ENCODE data around the gene TSPAN5.

TSPAN5 gene

GRCh38 chr4:98522636-98523395 lies 135.6 kb downstream of the TSPAN5 start:
- Mint-ChIP-seq H3K9me3 (no peaks in the 10 kb centered on the region), H3K4me3 (no peak overlapping the region), H3K27ac (no peak overlapping the region), H3K36me3 (no peaks in the 10 kb centered on the region), H3K4me1 (peaks cover 49% of the 10 kb centered on the region)
- no peak for DNase-seq (ENCODE audit: low spot score in 2 of 2)
- peak; percentile 60 for ATAC-seq

GRCh38 chr4:98522062-98522461 lies 136.3 kb downstream of the TSPAN5 start:
- no peaks in the 10 kb centered on the region for H3K36me3 Mint-ChIP-seq
- no peaks in the 10 kb centered on the region for H3K9me3 Mint-ChIP-seq
- DNase-seq (ENCODE audit: low spot score in 2 of 2) (no peak), ATAC-seq (no peak)
- H3K27ac Mint-ChIP-seq, result peak overlapping the region; percentile 62
- H3K4me1 Mint-ChIP-seq, result peaks cover 56% of the 10 kb centered on the region
- peak overlapping the region; percentile 7 for H3K4me3 Mint-ChIP-seq

GRCh38 chr4:98521486-98521885 lies 136.9 kb downstream of the TSPAN5 start:
- peaks cover 60% of the 10 kb centered on the region for H3K4me1 Mint-ChIP-seq
- peak overlapping the region; percentile 62 for H3K27ac Mint-ChIP-seq

DNA sequence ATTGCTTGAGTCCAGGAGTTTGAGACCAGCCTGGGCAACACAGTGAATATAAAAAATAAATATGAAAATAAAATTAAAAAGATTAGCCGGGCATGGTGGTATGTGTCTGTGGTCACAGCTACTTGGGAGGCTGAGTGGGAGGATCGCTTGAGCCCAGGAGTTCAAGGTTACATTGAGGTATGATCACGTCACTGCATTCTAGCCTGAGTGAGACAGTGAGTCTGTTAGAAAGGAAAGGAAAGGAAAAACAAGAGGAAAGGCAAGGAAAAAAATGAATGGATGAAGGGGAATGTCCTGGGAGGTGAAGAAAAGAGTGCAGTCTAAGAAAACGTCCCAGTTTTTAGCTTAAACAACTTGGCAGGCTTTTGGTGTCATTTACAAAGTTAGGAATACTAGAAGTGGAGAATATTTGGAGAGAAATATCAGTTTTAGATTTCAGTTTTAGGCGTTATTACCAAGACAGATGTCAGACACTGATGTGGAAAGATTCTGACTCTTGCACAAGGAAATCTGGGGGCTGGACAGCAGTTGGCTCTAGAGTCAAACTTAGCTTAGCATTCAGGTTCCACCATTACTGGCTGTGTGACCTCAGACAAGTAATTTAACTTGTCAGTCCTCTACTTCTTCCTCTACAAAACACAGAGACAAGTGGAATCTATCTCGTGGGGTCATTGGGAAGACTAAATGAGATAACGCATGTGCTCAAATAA lies 139.0 kb downstream of the TSPAN5 start:
- no peaks in the 10 kb centered on the region for H3K36me3 Mint-ChIP-seq
- DNase-seq (ENCODE audit: low spot score in 2 of 2) (no peak), ATAC-seq (no peak)
- H3K4me3 Mint-ChIP-seq, result no peak overlapping the region
- peak overlapping the region; percentile 46 for H3K27ac Mint-ChIP-seq
- no peaks in the 10 kb centered on the region for H3K9me3 Mint-ChIP-seq
- H3K4me1 Mint-ChIP-seq, result peaks cover 73% of the 10 kb centered on the region

More at GRCh38 chr4:98521486-98521885, 136.9 kb downstream of the TSPAN5 start:
- Mint-ChIP-seq H3K9me3 (no peaks in the 10 kb centered on the region), H3K36me3 (no peaks in the 10 kb centered on the region), H3K4me3 (no peak overlapping the region)
- DNase-seq (ENCODE audit: low spot score in 2 of 2), result no peak
- no peak for ATAC-seq

- ATAC-seq (peak; percentile 66), DNase-seq (ENCODE audit: low spot score in 2 of 2) (no peak)
- Mint-ChIP-seq H3K4me1 (peaks cover 74% of the 10 kb centered on the region), H3K4me3 (no peak overlapping the region), H3K36me3 (no peaks in the 10 kb centered on the region), H3K9me3 (no peaks in the 10 kb centered on the region), H3K27ac (peak overlapping the region; percentile 46)
Observed at GRCh38 chr4:98518559-98519267, 139.7 kb downstream of the TSPAN5 start.

GRCh38 chr4:98517218-98518021 lies 141.0 kb downstream of the TSPAN5 start:
- no peak for DNase-seq (ENCODE audit: low spot score in 2 of 2)
- peak; percentile 55 for ATAC-seq
- H3K4me3 Mint-ChIP-seq, result no peak overlapping the region
- H3K36me3 Mint-ChIP-seq, result no peaks in the 10 kb centered on the region
- H3K4me1 Mint-ChIP-seq, result peaks cover 81% of the 10 kb centered on the region
- H3K27ac Mint-ChIP-seq, result no peak overlapping the region
- no peaks in the 10 kb centered on the region for H3K9me3 Mint-ChIP-seq

DNA sequence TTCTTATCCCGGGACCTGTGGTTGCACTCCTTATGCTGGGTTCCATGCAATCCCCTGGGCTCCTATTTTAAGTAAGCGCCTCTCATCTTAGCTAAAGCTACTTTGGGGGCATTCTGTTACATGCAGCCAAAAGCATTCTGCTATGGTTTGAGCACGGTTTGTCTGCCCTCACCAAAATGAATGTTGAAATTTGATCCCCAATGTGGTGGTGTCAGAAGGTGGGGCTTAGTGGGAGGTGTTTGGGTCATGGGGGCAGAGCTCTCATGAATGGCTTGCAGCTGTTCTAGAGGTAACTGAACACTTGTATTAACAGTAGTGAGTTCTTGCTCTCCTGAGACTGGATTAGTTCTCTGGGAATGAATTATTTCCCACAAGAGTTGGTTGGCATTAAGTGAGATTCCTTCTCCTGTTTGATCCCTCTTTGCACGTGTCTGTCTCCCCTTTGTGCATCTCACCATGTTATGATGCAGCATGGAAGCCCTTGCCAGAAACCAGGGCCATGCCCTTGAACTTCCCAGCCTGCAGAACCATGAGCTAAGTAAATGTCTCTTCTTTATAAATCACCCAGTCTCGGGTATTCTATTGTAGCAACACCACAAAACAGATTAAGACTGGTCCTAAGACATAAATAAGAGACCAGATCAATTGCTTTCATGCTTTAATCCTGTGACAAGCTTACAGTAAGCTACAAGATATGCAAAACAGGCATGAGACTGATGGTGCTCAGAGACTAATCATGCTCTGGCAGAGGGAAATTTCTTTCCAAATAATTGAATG lies 141.8 kb downstream of the TSPAN5 start:
- Mint-ChIP-seq H3K9me3 (no peaks in the 10 kb centered on the region), H3K27ac (no peak overlapping the region), H3K36me3 (no peaks in the 10 kb centered on the region), H3K4me1 (peaks cover 73% of the 10 kb centered on the region), H3K4me3 (no peak overlapping the region)
- DNase-seq (ENCODE audit: low spot score in 2 of 2), result no peak
- no peak for ATAC-seq

DNA sequence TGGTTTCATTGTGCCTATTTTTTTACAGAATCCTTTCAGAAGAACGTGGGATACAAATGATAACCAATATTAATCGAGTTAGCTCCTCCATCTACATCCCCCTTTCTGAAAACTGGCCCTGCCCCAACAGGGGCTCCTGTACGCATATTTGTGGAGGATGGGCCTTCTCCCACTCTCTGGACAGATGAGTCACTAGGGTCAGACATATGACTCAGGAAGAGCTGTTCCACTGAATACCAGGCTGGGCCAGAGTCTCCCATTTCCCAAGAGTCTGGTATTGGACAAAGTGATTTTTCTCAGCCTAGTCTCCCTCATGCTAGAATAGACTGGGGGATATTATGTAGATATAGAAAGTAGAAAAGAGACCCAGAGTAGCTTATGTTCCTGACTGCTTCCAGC lies 142.4 kb downstream of the TSPAN5 start:
- Mint-ChIP-seq H3K36me3 (no peaks in the 10 kb centered on the region), H3K4me1 (peaks cover 74% of the 10 kb centered on the region), H3K4me3 (no peak overlapping the region), H3K27ac (no peak overlapping the region), H3K9me3 (no peaks in the 10 kb centered on the region)
- DNase-seq (ENCODE audit: low spot score in 2 of 2), result no peak
- no peak for ATAC-seq

DNA sequence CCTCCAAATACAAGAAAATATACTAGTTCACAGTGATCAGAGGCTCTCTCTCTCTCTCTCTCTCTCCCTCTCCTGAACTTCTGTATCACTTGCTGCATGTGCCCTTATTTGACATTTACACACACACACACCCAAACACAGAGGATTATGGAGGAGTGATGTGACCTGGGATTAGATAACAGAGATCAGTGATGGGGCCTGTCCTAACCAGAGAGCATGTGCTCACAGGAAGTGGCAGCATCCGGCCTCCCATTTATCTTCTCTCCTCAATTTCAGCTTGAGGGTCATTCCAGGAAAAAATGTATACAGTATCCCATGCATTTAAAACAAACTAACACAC lies 143.0 kb downstream of the TSPAN5 start:
- peaks cover 79% of the 10 kb centered on the region for H3K4me1 Mint-ChIP-seq
- no peak overlapping the region for H3K4me3 Mint-ChIP-seq
- no peaks in the 10 kb centered on the region for H3K36me3 Mint-ChIP-seq
- DNase-seq (ENCODE audit: low spot score in 2 of 2), result no peak
- H3K9me3 Mint-ChIP-seq, result no peaks in the 10 kb centered on the region
- H3K27ac Mint-ChIP-seq, result peak overlapping the region; percentile 38
- ATAC-seq, result no peak

DNA sequence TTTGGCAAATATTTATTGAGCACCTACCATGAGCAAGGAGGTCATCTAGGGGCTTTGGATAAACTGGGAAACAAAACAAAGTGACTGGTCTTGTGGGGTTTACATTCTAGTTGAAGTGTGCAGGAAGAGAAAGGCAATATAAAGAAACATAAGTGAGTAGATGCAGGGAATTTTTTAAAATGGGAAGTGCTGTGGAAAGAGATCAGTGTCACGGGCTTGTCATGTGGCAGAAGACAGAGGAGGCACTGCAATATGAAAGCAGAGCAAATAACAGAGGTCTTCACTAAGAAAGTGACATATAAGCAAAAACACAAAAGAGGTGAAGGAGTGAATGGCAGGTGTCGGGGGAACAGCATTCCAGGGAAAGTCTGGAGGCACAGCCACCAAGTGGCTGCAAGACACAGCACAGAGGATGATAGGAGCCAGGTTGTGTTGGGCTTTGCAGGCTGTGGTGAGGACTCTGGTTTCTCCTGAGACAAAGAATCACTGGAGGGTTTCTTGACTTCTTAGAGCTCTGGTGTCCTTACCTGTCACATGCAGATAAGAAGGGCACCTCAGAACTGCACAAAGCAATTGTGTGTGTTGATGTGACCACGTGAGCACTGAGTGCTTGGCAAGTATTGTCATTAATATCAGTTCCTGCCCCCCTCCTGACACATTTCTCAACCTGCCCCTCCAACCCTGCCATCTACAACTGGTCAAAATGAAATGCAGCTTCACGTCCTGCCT lies 143.5 kb downstream of the TSPAN5 start:
- ATAC-seq, result no peak
- H3K9me3 Mint-ChIP-seq, result no peaks in the 10 kb centered on the region

DNA sequence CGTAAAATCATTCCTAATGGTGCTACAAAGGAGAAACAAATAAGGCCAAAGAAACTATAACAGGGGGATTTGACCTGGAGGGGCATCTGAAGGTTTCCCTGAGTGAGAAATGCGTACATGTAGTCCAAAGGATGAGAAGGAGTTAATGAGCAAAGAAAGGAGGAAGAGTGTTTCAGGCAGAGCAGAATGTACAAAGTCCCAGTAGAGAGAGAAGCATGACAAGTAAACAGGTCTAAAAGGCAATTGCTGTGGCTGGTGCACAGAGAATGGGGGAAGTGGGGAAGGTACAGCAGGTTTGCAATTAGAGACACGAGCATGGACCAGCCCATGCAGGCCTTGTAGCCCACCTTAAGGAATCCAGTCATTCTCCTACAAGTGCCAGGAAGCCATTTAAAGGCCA lies 145.5 kb downstream of the TSPAN5 start:
- no peaks in the 10 kb centered on the region for H3K9me3 Mint-ChIP-seq
- no peak for DNase-seq (ENCODE audit: low spot score in 2 of 2)
- no peak for ATAC-seq
- H3K4me3 Mint-ChIP-seq, result no peak overlapping the region
- H3K36me3 Mint-ChIP-seq, result no peaks in the 10 kb centered on the region
- no peak overlapping the region for H3K27ac Mint-ChIP-seq
- H3K4me1 Mint-ChIP-seq, result peaks cover 70% of the 10 kb centered on the region

More for the DNA sequence above, 143.5 kb downstream of the TSPAN5 start:
- Mint-ChIP-seq H3K4me1 (peaks cover 77% of the 10 kb centered on the region), H3K36me3 (no peaks in the 10 kb centered on the region), H3K4me3 (no peak overlapping the region), H3K27ac (peak overlapping the region; percentile 38)
- DNase-seq (ENCODE audit: low spot score in 2 of 2), result no peak

DNA sequence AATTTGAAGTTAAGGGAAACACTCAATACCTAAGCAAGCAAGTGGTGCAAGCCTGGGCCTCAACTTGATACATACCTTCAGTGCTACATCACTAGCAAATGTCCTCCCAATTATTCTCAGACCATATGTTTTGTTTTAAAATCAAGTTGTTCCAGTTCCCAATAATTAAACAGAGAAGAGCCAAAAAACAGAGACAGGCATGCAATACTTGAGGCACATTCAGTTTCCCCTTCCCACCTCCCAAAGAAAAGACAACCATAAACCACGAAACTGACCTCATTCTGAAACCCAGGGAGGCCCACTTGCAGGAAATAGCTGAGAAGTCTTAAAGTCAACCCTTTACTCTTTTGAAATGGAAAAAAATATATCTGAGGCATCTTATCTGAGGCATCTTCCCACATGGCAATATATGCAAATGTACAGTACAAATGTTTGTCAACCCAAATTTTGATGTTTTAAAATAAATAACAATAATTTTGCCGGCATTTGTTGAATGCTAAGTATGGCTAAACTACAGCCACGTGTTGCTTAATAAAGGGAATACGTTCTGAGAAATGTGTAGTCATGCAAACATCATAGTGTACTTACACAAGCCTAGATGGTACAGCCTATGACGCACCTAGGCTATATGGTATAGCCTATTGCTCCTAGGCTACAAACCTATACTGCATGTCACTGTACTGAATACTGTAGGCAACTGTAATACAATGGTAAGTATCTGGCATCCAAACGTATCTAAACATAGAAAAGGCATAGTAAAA lies 147.5 kb downstream of the TSPAN5 start:
- ATAC-seq (peak; percentile 92), DNase-seq (ENCODE audit: low spot score in 2 of 2) (no peak)
- Mint-ChIP-seq H3K36me3 (no peaks in the 10 kb centered on the region), H3K27ac (no peak overlapping the region), H3K9me3 (no peaks in the 10 kb centered on the region), H3K4me3 (peak overlapping the region; percentile 6), H3K4me1 (peaks cover 52% of the 10 kb centered on the region)

DNA sequence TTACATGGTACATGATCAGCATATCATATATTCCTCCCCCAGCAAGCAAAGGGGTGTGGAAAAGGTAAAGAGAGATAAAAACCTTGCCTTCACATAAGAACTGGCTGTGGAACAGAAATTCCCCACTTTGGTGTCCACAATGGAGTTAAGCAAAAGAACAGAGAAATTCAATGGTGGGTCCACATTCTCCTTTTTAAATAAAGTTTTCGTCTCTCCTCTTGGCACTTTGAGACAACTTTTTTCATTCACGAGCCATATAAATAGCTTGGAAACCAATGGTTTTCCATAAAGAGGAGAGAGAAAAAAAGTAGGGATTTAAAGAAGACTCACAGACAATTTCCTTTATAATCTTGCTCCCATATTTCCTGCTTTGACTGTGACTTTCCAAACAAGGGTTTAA lies 148.1 kb downstream of the TSPAN5 start:
- Mint-ChIP-seq H3K4me3 (peak overlapping the region; percentile 6), H3K36me3 (no peaks in the 10 kb centered on the region), H3K4me1 (peaks cover 49% of the 10 kb centered on the region), H3K9me3 (no peaks in the 10 kb centered on the region), H3K27ac (no peak overlapping the region)
- DNase-seq (ENCODE audit: low spot score in 2 of 2) (no peak), ATAC-seq (no peak)
